Measurements from ENCODE around the gene GIT2. TPM values are rescaled to one million over a fixed set of nuclear protein-coding genes. Genes with fewer than 3 reads are reported as not detected.

The GIT2 gene
- total and polyA plus RNA-seq, 10 of the 15 experiments (the other 5 are each of a cell fraction or from before 2014, with no cell fraction given) = 9.1 to 49.9 (median 43.9) TPM

DNA sequence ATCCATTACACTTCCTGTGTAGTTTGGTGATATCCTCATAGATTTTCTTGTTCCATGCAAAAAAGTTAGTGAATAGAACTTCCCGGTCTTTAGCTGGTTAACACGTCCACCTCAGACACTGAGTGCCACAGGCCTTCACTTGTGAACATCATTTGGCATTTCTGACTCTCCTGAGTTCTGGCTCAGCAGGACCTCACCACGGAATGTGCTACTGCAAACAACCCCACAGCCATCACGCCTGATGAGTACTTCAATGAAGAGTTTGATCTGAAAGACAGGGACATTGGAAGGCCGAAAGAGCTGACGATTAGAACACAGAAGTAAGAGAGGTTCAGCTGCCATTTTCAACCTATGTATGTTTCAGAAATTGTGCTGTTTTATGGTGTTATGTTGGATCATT is 32.2 kb upstream of the GIT2 start (continued):
- TF ChIP-seq RUNX3 (IDR thresholded peaks at IDR 0.05; ENCODE audit: low read length) = no peak

GRCh38 chr12:110024051-110024450 is 27.9 kb upstream of the GIT2 start:
- Histone ChIP-seq H4K20me1 (ENCODE audit: control insufficient read depth, insufficient read depth) (no peaks in the 10 kb centered on the region), H2AFZ (ENCODE audit: control insufficient read depth, low read depth, low read length) (no peak overlapping the region), H3K4me1 (ENCODE audit: control insufficient read depth, insufficient read depth, low read length) (no peaks in the 10 kb centered on the region), H3K9me3 (replicated peaks; ENCODE audit: control insufficient read depth, insufficient read depth, low read length) (no peaks in the 10 kb centered on the region), H3K4me3 (no peak overlapping the region), H3K36me3 (ENCODE audit: control insufficient read depth in 2 of 2, insufficient read depth in 2 of 2, low read length in 1 of 2) (peaks cover 17 to 44% of the 10 kb centered on the region in 2 experiments), H3K9ac (ENCODE audit: control insufficient read depth, insufficient read depth, low read length) (no peak overlapping the region), H3K27me3 (replicated peaks in 1 of 2; ENCODE audit: control insufficient read depth in 2 of 2, insufficient read depth in 2 of 2, low read length in 1 of 2) (no peaks in the 10 kb centered on the region), H3K4me2 (ENCODE audit: control insufficient read depth, insufficient read depth) (no peak overlapping the region), H3K27ac (ENCODE audit: control insufficient read depth, insufficient read depth) (no peak overlapping the region), H3K79me2 (ENCODE audit: control insufficient read depth, insufficient read depth, low read length) (no peaks in the 10 kb centered on the region)
- 65% methylated on average over 2 of the region's 2 CpGs for WGBS (ENCODE audit: insufficient coverage, insufficient replicate concordance, low lambda C conversion rate, missing lambda C conversion rate)
- intact Hi-C loops (cut with micrococcal nuclease; ENCODE audit: unreplicated experiment) = no loop called here
- in situ Hi-C loops (cut with MboI) = no loop called here
- no TSS peak for BruUV-seq (replicated peaks)
- ChIA-PET POLR2A (interaction anchor here (0.6 to 1.0 kb wide), 4 partner anchors 13 to 750 kb away, joined by 3 to 10 read pairs (median 4); partner anchors contain the start of gene ANKRD13A), CTCF (interaction anchor here (0.7 to 1.6 kb wide), 6 partner anchors 20 to 329 kb away, joined by 3 to 4 read pairs (median 3); no protein-coding TSS in a partner anchor), SMC1A (ENCODE audit: uncharacterized antibody, unreplicated experiment) (interaction anchor here (0.7 to 1.8 kb wide), 10 partner anchors 10 to 220 kb away, joined by 3 to 9 read pairs (median 4); no protein-coding TSS in a partner anchor), RAD21 (ENCODE audit: unreplicated experiment) (interaction anchor here (0.7 to 1.5 kb wide), 3 partner anchors 20 to 407 kb away, joined by 3 to 4 read pairs (median 3); no protein-coding TSS in a partner anchor)
- ATAC-seq (no peak), FAIRE-seq (no peak), DNase-seq (ENCODE audit: low read depth, low spot score) (no peak)
- TF ChIP-seq RB1 (IDR thresholded peaks at IDR 0.05; ENCODE audit: borderline replicate concordance) (no peak), IRF3 (IDR thresholded peaks at IDR 0.05) (no peak), MAX (IDR thresholded peaks at IDR 0.05; ENCODE audit: low read depth, low read length) (no peak), FOXK2 (IDR thresholded peaks at IDR 0.05) (no peak), NBN (IDR thresholded peaks at IDR 0.05) (no peak)
